RPMI7951 (cell line): ENCODE results near the gene MS4A4A. TPM values are rescaled to one million over a fixed set of nuclear protein-coding genes. Genes with fewer than 3 reads are reported as not detected.

ENCODE experiments used
- DNase-seq: peaks from one replicate; pipeline ENCODE4 v3.0.0-alpha.2; 2012; ENCODE audit warnings: low read depth
- total RNA-seq: library from RNA; depleted of rRNA; stranded (reverse); fragments of >200 nt; shearing (Covaris generic); gene quantifications from 2 replicates; pipeline ENCODE4 v1.2.3, GENCODE V29; 2014; rRNA removed

MS4A4A gene
- total RNA-seq, 1 experiment from 2014 or later, result not detected

- DNase-seq, result no peak
Measured at GRCh38 chr11:60347084-60347797, 66.8 kb downstream of the MS4A4A start.

GRCh38 chr11:60348116-60348515, 67.7 kb downstream of the MS4A4A start:
- DNase-seq, result no peak

GRCh38 chr11:60349990-60350389, 69.5 kb downstream of the MS4A4A start:
- no peak for DNase-seq

GRCh38 chr11:60357771-60358170, 77.3 kb downstream of the MS4A4A start:
- no peak for DNase-seq

Other genes with a start within 250 kb of the MS4A4A start
- gene OOSP2, start 240.3 kb upstream of the MS4A4A start, total RNA-seq, result not detected in 2 replicates
- gene MS4A3, start 224.0 kb upstream of the MS4A4A start, total RNA-seq, result not detected in 2 replicates
- gene MS4A2, start 192.0 kb upstream of the MS4A4A start, total RNA-seq, result not detected in 2 replicates
- not detected in 2 replicates for gene MS4A6A, start 97.6 kb upstream of the MS4A4A start, total RNA-seq
- not detected in 2 replicates for gene MS4A4E, start 37.5 kb upstream of the MS4A4A start, total RNA-seq
- not detected in 2 replicates for gene MS4A6E, start 46.6 kb downstream of the MS4A4A start, total RNA-seq
- not detected in 2 replicates for gene MS4A7, start 97.9 kb downstream of the MS4A4A start, total RNA-seq
- gene MS4A14, start 115.8 kb downstream of the MS4A4A start, total RNA-seq, result not detected in 2 replicates
- gene MS4A5, start 148.9 kb downstream of the MS4A4A start, total RNA-seq, result not detected in 2 replicates
- not detected in 2 replicates for gene MS4A1, start 175.2 kb downstream of the MS4A4A start, total RNA-seq
- not detected in 2 replicates for gene MS4A12, start 212.1 kb downstream of the MS4A4A start, total RNA-seq
- gene MS4A13, start 234.7 kb downstream of the MS4A4A start, total RNA-seq, result not detected in 2 replicates